Fibroblast of lung (primary cell): ENCODE results near the gene MLIP.

ENCODE experiments used
- EZH2 ChIP-seq: IDR thresholded peaks from 2 replicates; pipeline ENCODE4 v1.5.1; 2012; ENCODE audit warnings: low read length, control low read depth, mild to moderate bottlenecking; ENCODE audit errors: missing control alignments
- TF ChIP-seq, protein P1 (sequence below), 2 donors: IDR thresholded peaks in 1 of 2; conservative IDR thresholded peaks in 1 of 2; 1 replicate in 1 of 2; 2 replicates in 1 of 2; pipeline ENCODE4 v1.5.1; 2011 to 2012; ENCODE audit warnings: low read length in 2 of 2, control low read depth in 1 of 2, inconsistent platforms in 1 of 2, low read depth in 1 of 2, mild to moderate bottlenecking in 1 of 2

DNA sequence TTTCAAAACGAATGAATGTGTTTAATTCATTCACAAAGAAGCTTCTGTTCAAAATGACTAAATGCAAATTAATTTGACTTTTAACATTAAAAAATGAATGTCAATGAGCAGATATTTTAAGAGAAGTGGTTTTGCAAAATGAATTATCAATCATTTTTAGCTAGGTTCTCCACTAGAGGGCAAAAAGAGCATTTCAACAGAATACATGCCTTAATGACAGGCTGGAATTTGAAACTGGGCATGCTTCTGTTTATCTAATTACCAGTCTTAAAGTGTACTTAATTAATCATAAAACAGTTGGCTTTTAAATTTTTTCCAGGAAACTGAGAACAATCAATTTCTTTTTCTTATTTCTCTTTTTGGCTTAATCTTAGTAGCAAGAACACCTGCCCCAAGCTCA, 133.2 kb downstream of the MLIP start:
- TF ChIP-seq EZH2 = no peak
- TF ChIP-seq, protein P1, sequence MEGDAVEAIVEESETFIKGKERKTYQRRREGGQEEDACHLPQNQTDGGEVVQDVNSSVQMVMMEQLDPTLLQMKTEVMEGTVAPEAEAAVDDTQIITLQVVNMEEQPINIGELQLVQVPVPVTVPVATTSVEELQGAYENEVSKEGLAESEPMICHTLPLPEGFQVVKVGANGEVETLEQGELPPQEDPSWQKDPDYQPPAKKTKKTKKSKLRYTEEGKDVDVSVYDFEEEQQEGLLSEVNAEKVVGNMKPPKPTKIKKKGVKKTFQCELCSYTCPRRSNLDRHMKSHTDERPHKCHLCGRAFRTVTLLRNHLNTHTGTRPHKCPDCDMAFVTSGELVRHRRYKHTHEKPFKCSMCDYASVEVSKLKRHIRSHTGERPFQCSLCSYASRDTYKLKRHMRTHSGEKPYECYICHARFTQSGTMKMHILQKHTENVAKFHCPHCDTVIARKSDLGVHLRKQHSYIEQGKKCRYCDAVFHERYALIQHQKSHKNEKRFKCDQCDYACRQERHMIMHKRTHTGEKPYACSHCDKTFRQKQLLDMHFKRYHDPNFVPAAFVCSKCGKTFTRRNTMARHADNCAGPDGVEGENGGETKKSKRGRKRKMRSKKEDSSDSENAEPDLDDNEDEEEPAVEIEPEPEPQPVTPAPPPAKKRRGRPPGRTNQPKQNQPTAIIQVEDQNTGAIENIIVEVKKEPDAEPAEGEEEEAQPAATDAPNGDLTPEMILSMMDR (conservative IDR thresholded peaks at IDR 0.05 in 1 of 2, IDR thresholded peaks at IDR 0.05 in 1 of 2; ENCODE audit: low read depth in 1 of 2, low read length in 2 of 2) = peak; percentile 44 to 64
